H1 (cell line): ENCODE measurements around the gene PRICKLE3. TPM values are rescaled to one million over a fixed set of nuclear protein-coding genes. Genes with fewer than 3 reads are reported as not detected.

Experiments
- CTCF ChIA-PET: fragments of 300-600 bp; sonication (Branson Sonifier 250); formaldehyde crosslinking; loops from one replicate; lab custom pipeline; 2021; ENCODE audit not compliant: partially characterized antibody; lab: Charles Lee
- POLR2A ChIA-PET: fragments of 300-600 bp; sonication (Branson Sonifier 250); formaldehyde crosslinking; loops from one replicate; lab custom pipeline; 2021; ENCODE audit warnings: inconsistent platforms; ENCODE audit not compliant: partially characterized antibody; lab: Charles Lee
- DNase-seq, 2 experiments: peaks; one replicate each; pipeline versions ENCODE4 v3.0.0 to v3.0.0-alpha.2; 2010 to 2022; ENCODE audit warnings: low spot score in 2 of 2, low read depth in 1 of 2, mixed read lengths in 1 of 2
- FAIRE-seq: peaks from 2 replicates; lab custom pipeline; 2011; peaks lifted over from hg19 to GRCh38; lab: Jason Lieb, UNC
- H2AFZ ChIP-seq: 2 replicates; pipeline ENCODE4 v1.8.1; 2012; ENCODE audit warnings: low read length, inconsistent platforms
- H2AK5ac ChIP-seq: 2 replicates; pipeline ENCODE4 v1.6.1; 2013; ENCODE audit warnings: low read depth, low read length
- H2BK120ac ChIP-seq: replicated peaks from 2 replicates; pipeline ENCODE3; 2013; ENCODE audit warnings: low read depth, low read length, inconsistent platforms
- H2BK12ac ChIP-seq: 2 replicates; pipeline ENCODE4 v1.6.1; 2013; ENCODE audit warnings: low read depth, low read length
- H2BK15ac ChIP-seq: 2 replicates; pipeline ENCODE4 v1.6.1; 2013; ENCODE audit warnings: low read length
- H2BK20ac ChIP-seq: 2 replicates; pipeline ENCODE4 v1.6.1; 2013; ENCODE audit warnings: low read length
- H2BK5ac ChIP-seq: 2 replicates; pipeline ENCODE4 v1.6.1; 2013; ENCODE audit warnings: low read depth, low read length
- H3K14ac ChIP-seq: 2 replicates; pipeline ENCODE4 v1.6.1; 2013; ENCODE audit warnings: inconsistent platforms; ENCODE audit not compliant: insufficient read length
- H3K18ac ChIP-seq: 2 replicates; pipeline ENCODE4 v1.6.1; 2013; ENCODE audit warnings: low read length; ENCODE audit errors: extremely low read depth
- H3K23ac ChIP-seq: 2 replicates; pipeline ENCODE4 v1.6.1; 2013; ENCODE audit warnings: inconsistent platforms; ENCODE audit not compliant: insufficient read length
- H3K23me2 ChIP-seq: 2 replicates; pipeline ENCODE4 v1.6.1; 2013; ENCODE audit warnings: low read depth, low read length
- H3K27ac ChIP-seq: 2 replicates; pipeline ENCODE4 v1.6.1; 2011; ENCODE audit warnings: low read depth, low read length, inconsistent platforms
- H3K27me3 ChIP-seq, 4 experiments: replicated peaks in 1 of 4; 1 replicate in 1 of 4; 2 replicates in 3 of 4; pipeline versions ENCODE4 v1.6.1 to v1.8.1; 2011 to 2013; ENCODE audit warnings: low read length in 3 of 4, mild to moderate bottlenecking in 3 of 4, inconsistent platforms in 2 of 4, mixed read lengths in 2 of 4, moderate library complexity in 1 of 4; ENCODE audit not compliant: control insufficient read depth in 3 of 4, insufficient read depth in 3 of 4; ENCODE audit errors: extremely low read depth in 1 of 4
- H3K36me3 ChIP-seq, 4 experiments: 2 replicates each; pipeline versions ENCODE4 v1.6.1 to v1.8.1; 2011 to 2013; ENCODE audit warnings: mild to moderate bottlenecking in 4 of 4, low read length in 3 of 4, moderate library complexity in 2 of 4, control low read depth in 1 of 4, inconsistent platforms in 1 of 4; ENCODE audit not compliant: insufficient read depth in 4 of 4, control insufficient read depth in 2 of 4
- H3K4ac ChIP-seq: replicated peaks from 2 replicates; pipeline ENCODE3; 2013; ENCODE audit warnings: low read length, low read depth, mixed read lengths, inconsistent platforms; ENCODE audit not compliant: insufficient read length
- H3K4me1 ChIP-seq, 4 experiments: replicated peaks in 1 of 4; 1 replicate in 1 of 4; 2 replicates in 3 of 4; pipeline versions ENCODE4 v1.6.1 to v1.8.1; 2011 to 2013; ENCODE audit warnings: low read length in 3 of 4, inconsistent platforms in 2 of 4, mixed read lengths in 1 of 4; ENCODE audit not compliant: insufficient read depth in 4 of 4, control insufficient read depth in 3 of 4
- H3K4me2 ChIP-seq, 2 experiments: 2 replicates each; pipeline versions ENCODE4 v1.6.1 to v1.8.1; 2011 to 2013; ENCODE audit warnings: low read depth in 2 of 2, low read length in 2 of 2, control low read depth in 1 of 2, inconsistent platforms in 1 of 2, mild to moderate bottlenecking in 1 of 2; ENCODE audit not compliant: insufficient read depth in 1 of 2
- H3K4me3 ChIP-seq, 4 experiments: fragments of 200-600, 300-600 bp in 1 of 4; sonication (generic), shearing (Covaris generic), sonication (Bioruptor Twin) in 1 of 4; 2 replicates each; pipeline versions ENCODE4 v1.5.1 to v1.8.1; 2011 to 2016; ENCODE audit warnings: low read length in 4 of 4, low read depth in 3 of 4, control low read depth in 2 of 4, inconsistent platforms in 2 of 4, mild to moderate bottlenecking in 2 of 4, mixed read lengths in 1 of 4, moderate library complexity in 1 of 4; ENCODE audit not compliant: insufficient read depth in 2 of 4; ENCODE audit errors: extremely low read depth in 1 of 4
- H3K56ac ChIP-seq: replicated peaks from 2 replicates; pipeline ENCODE3; 2013; ENCODE audit warnings: low read depth, mild to moderate bottlenecking, mixed read lengths, low read length, inconsistent platforms; ENCODE audit not compliant: insufficient read length
- H3K79me1 ChIP-seq: 2 replicates; pipeline ENCODE4 v1.6.1; 2013; ENCODE audit warnings: low read depth, low read length, control low read depth
- H3K79me2 ChIP-seq, 2 experiments: 2 replicates each; pipeline versions ENCODE4 v1.6.1 to v1.8.1; 2012 to 2013; ENCODE audit warnings: low read length in 2 of 2, mild to moderate bottlenecking in 2 of 2, inconsistent platforms in 1 of 2; ENCODE audit not compliant: insufficient read depth in 2 of 2, control insufficient read depth in 1 of 2
- H3K9ac ChIP-seq, 4 experiments: replicated peaks in 1 of 4; 1 replicate in 1 of 4; 2 replicates in 3 of 4; pipeline versions ENCODE4 v1.6.1 to v1.8.1; 2011 to 2013; ENCODE audit warnings: low read depth in 3 of 4, low read length in 3 of 4, control low read depth in 2 of 4, mild to moderate bottlenecking in 2 of 4, moderate library complexity in 2 of 4, inconsistent platforms in 1 of 4; ENCODE audit errors: extremely low read depth in 1 of 4
- H3K9me3 ChIP-seq, 2 experiments: 2 replicates each; pipeline versions ENCODE4 v1.6.1 to v1.8.1; 2012 to 2013; ENCODE audit warnings: mild to moderate bottlenecking in 2 of 2, moderate library complexity in 2 of 2, control low read depth in 1 of 2, inconsistent platforms in 1 of 2, low read depth in 1 of 2, low read length in 1 of 2, mixed read lengths in 1 of 2; ENCODE audit not compliant: insufficient read depth in 2 of 2
- H4K20me1 ChIP-seq, 2 experiments: replicated peaks in 1 of 2; 2 replicates each; pipeline versions ENCODE3 to v1.8.1; 2011 to 2013; ENCODE audit warnings: inconsistent platforms in 2 of 2, low read length in 2 of 2, mild to moderate bottlenecking in 1 of 2; ENCODE audit not compliant: insufficient read depth in 2 of 2, control insufficient read depth in 1 of 2
- H4K5ac ChIP-seq: 2 replicates; pipeline ENCODE4 v1.6.1; 2013; ENCODE audit warnings: low read length, low read depth, mixed read lengths, inconsistent platforms; ENCODE audit not compliant: insufficient read length
- H4K8ac ChIP-seq: 2 replicates; pipeline ENCODE4 v1.8.0; 2013; ENCODE audit warnings: mild to moderate bottlenecking, moderate library complexity, low read length, inconsistent platforms; ENCODE audit not compliant: insufficient read depth; ENCODE audit errors: extremely low read depth
- H4K91ac ChIP-seq: replicated peaks from 2 replicates; pipeline ENCODE3; 2013; ENCODE audit warnings: low read length, mixed read lengths, inconsistent platforms; ENCODE audit not compliant: insufficient read length
- CTBP2 ChIP-seq: IDR thresholded peaks from 2 replicates; pipeline ENCODE4 v1.7.0; 2011; ENCODE audit warnings: borderline replicate concordance, mild to moderate bottlenecking, moderate library complexity, mixed read lengths, low read length; ENCODE audit not compliant: insufficient read depth, insufficient read length
- EGR1 ChIP-seq: IDR thresholded peaks from 2 replicates; pipeline ENCODE4 v1.6.1; 2011; ENCODE audit warnings: low read depth, low read length, borderline replicate concordance
- EP300 ChIP-seq, 2 experiments: IDR thresholded peaks; 1 replicate in 1 of 2; 2 replicates in 1 of 2; pipeline ENCODE4 v1.6.1; 2011 to 2012; ENCODE audit warnings: low read depth in 2 of 2, low read length in 2 of 2, mild to moderate bottlenecking in 2 of 2, borderline replicate concordance in 1 of 2, inconsistent platforms in 1 of 2, moderate library complexity in 1 of 2
- FOSL1 ChIP-seq: IDR thresholded peaks from 2 replicates; pipeline ENCODE4 v1.6.1; 2011; ENCODE audit warnings: mild to moderate bottlenecking, low read depth, low read length, moderate library complexity; ENCODE audit not compliant: insufficient read depth
- HDAC2 ChIP-seq, 2 experiments: fragments of 300-600 bp in 1 of 2; sonication (generic) in 1 of 2; IDR thresholded peaks; 2 replicates each; pipeline ENCODE4 v1.6.1; 2011 to 2012; ENCODE audit warnings: low read depth in 2 of 2, low read length in 2 of 2, mild to moderate bottlenecking in 2 of 2, moderate library complexity in 2 of 2, borderline replicate concordance in 1 of 2, inconsistent platforms in 1 of 2
- MAFK ChIP-seq: IDR thresholded peaks from 2 replicates; pipeline ENCODE4 v1.6.1; 2012; ENCODE audit warnings: low read depth, mild to moderate bottlenecking, improper control_type of control experiment, low read length
- SIN3A ChIP-seq, 2 experiments: IDR thresholded peaks in 1 of 2; conservative IDR thresholded peaks in 1 of 2; 2 replicates each; pipeline ENCODE4 v1.6.1; 2011 to 2012; ENCODE audit warnings: low read length in 2 of 2, improper control_type of control experiment in 1 of 2, low read depth in 1 of 2, mild to moderate bottlenecking in 1 of 2
- TAF1 ChIP-seq: IDR thresholded peaks from 2 replicates; pipeline ENCODE4 v1.6.1; 2011; ENCODE audit warnings: mild to moderate bottlenecking, low read depth, low read length
- WGBS, 2 experiments: shearing (Covaris generic) in 1 of 2; methylation state at CpG; one replicate each; pipeline versions ENCODE4 v1.1.6 to v1.1.7; 2013 to 2015; ENCODE audit warnings: low lambda C conversion rate in 2 of 2, mixed read lengths in 2 of 2, inconsistent platforms in 1 of 2, low coverage in 1 of 2, missing lambda C conversion rate in 1 of 2; ENCODE audit not compliant: insufficient replicate concordance in 2 of 2, insufficient coverage in 1 of 2, insufficient read length in 1 of 2; ENCODE audit errors: extremely low coverage in 1 of 2, missing lambda C conversion rate in 1 of 2; 5-methylcytosine and 5-hydroxymethylcytosine counted together
- polyA plus RNA-seq, 7 experiments: library from polyadenylated mRNA; depleted of rRNA in 3 of 7; stranded (reverse) in 5 of 7; unstranded in 2 of 7; fragments of >200 nt in 5 of 7; fragments of 200-250 nt in 2 of 7; gene quantifications; 1 replicate in 5 of 7; 2 replicates in 1 of 7; 4 replicates in 1 of 7; pipeline versions ENCODE4 v1.2.1 to v1.2.3, GENCODE V29; 2011 to 2013; ENCODE audit warnings: missing spikeins in 2 of 7, mixed read lengths in 2 of 7
- total RNA-seq: library from RNA; stranded (reverse); fragmentation: NEBNext Ultra II Directional; extraction: Animal tissue kit (Norgen Biotek cat#: 25700); gene quantifications from 2 replicates; pipeline ENCODE4 v1.2.1, GENCODE V29; 2021

The PRICKLE3 gene
- total and polyA plus RNA-seq, 2 of the 8 experiments (the other 6 are each of a cell fraction or from before 2014, with no cell fraction given): 9.1 to 10.6 TPM

- H2AK5ac ChIP-seq: no peak overlapping the region
- no peak overlapping the region for H2BK5ac ChIP-seq
- 85% methylated on average over 1 of the region's 2 CpGs; no CpG with 5 or more reads in 1 of the 2 experiments for WGBS, 2 experiments
- H2BK120ac ChIP-seq: no peak overlapping the region
- no peaks in the 10 kb centered on the region for H3K9me3 ChIP-seq
- no peak overlapping the region for H2AFZ ChIP-seq
- no peak overlapping the region for H2BK20ac ChIP-seq
- H4K20me1 ChIP-seq: no peaks in the 10 kb centered on the region
- ChIA-PET POLR2A (interaction anchor here (0.6 kb wide), 1 partner anchor 216 kb away, joined by 3 read pairs; no protein-coding TSS in a partner anchor), CTCF (no interaction called here)
- H3K9ac ChIP-seq: no peak overlapping the region
- no peak overlapping the region for H4K5ac ChIP-seq
- TF ChIP-seq CTBP2 (no peak), MAFK (no peak), SIN3A (conservative IDR thresholded peaks at IDR 0.05 in 1 of 2, IDR thresholded peaks at IDR 0.05 in 1 of 2; ENCODE audit: low read depth in 1 of 2, low read length in 2 of 2) (no peak), EP300 (IDR thresholded peaks at IDR 0.05; ENCODE audit: borderline replicate concordance in 1 of 2, low read depth in 2 of 2, low read length in 2 of 2) (no peak), TAF1 (no peak), HDAC2 (IDR thresholded peaks at IDR 0.05; ENCODE audit: borderline replicate concordance in 1 of 2, low read depth in 2 of 2, low read length in 2 of 2) (no peak), EGR1 (no peak), FOSL1 (no peak)
- no peak overlapping the region for H2BK15ac ChIP-seq
- no peak overlapping the region for H3K4me2 ChIP-seq
- H3K36me3 ChIP-seq: no peaks in the 10 kb centered on the region
- peaks cover 0 to 11% (median 5%) of the 10 kb centered on the region in 4 experiments; a peak in 5 of 7 replicates for H3K4me1 ChIP-seq
- H3K27me3 ChIP-seq: no peaks in the 10 kb centered on the region
- no peak for DNase-seq
- no peak for FAIRE-seq
- no peak overlapping the region for H3K18ac ChIP-seq
- H3K56ac ChIP-seq: no peak overlapping the region
- H3K14ac ChIP-seq: no peak overlapping the region
- no peak overlapping the region for H4K8ac ChIP-seq
- peaks cover 5% of the 10 kb centered on the region; the same call in 1 of the 2 replicates for H3K23me2 ChIP-seq
- H3K4ac ChIP-seq: no peak overlapping the region
- no peaks in the 10 kb centered on the region for H3K79me2 ChIP-seq
- no peak overlapping the region for H3K4me3 ChIP-seq
- no peak overlapping the region for H3K27ac ChIP-seq
- H3K79me1 ChIP-seq: no peaks in the 10 kb centered on the region
- no peak overlapping the region for H4K91ac ChIP-seq
- H2BK12ac ChIP-seq: no peak overlapping the region
- no peak overlapping the region for H3K23ac ChIP-seq
These were observed 15.8 kb upstream of the PRICKLE3 start for GRCh38 chrX:49202022-49202421.
